PC-3 (cell line): Measurements from ENCODE around the gene SRP14. TPM values are rescaled to one million over a fixed set of nuclear protein-coding genes. Genes with fewer than 3 reads are reported as not detected.

Experiments used
- ATAC-seq: fragments of 200-7000 bp; cut with Tn5 transposase; 2 replicates; pipeline ENCODE4 v1.9.1; 2020; ENCODE audit warnings: mild to moderate bottlenecking, moderate library complexity
- BruUV-seq: library from RNA; stranded (reverse); fragments of 400-500 nt; replicated peaks from 2 replicates; lab custom pipeline; 2021; lab: Mats Ljungman, UMichigan
- CTCF ChIA-PET: fragments of 300-600 bp; sonication (Branson Sonifier 250); formaldehyde crosslinking; loops from one replicate; lab custom pipeline; 2022; ENCODE audit warnings: antibody characterized with exemption; lab: Charles Lee
- POLR2A ChIA-PET: fragments of 300-600 bp; sonication (Branson Sonifier 250); formaldehyde crosslinking; loops from one replicate; lab custom pipeline; 2022; ENCODE audit warnings: antibody characterized with exemption; ENCODE audit not compliant: unreplicated experiment; lab: Charles Lee
- DNase-seq: peaks from one replicate; pipeline ENCODE4 v3.0.0-alpha.2; 2015
- H2AFZ ChIP-seq: fragments of 300-600 bp; sonication (generic); 2 replicates; pipeline ENCODE4 v1.6.0; 2016; ENCODE audit warnings: antibody characterized with exemption, low read length
- H3F3A ChIP-seq: fragments of 300-600 bp; sonication (generic); one replicate; pipeline ENCODE4 v1.6.0; 2017; ENCODE audit warnings: antibody characterized with exemption, low read length, control low read depth, mild to moderate bottlenecking; ENCODE audit not compliant: unreplicated experiment
- H3K27ac ChIP-seq: fragments of 300-600 bp; sonication (generic); 2 replicates; pipeline ENCODE4 v1.5.1; 2016; ENCODE audit warnings: mild to moderate bottlenecking, low read length
- H3K27me3 ChIP-seq: fragments of 300-600 bp; sonication (generic); 2 replicates; pipeline ENCODE4 v1.6.1; 2016; ENCODE audit warnings: low read length, mixed read lengths
- H3K36me3 ChIP-seq: fragments of 300-600 bp; sonication (generic); 2 replicates; pipeline ENCODE4 v1.6.1; 2016; ENCODE audit warnings: low read depth, mixed run types, low read length, mixed read lengths
- H3K4me1 ChIP-seq: fragments of 300-600 bp; sonication (generic); 2 replicates; pipeline ENCODE4 v1.5.1; 2016; ENCODE audit warnings: low read length; ENCODE audit not compliant: insufficient read depth
- H3K4me2 ChIP-seq: fragments of 300-600 bp; sonication (generic); 2 replicates; pipeline ENCODE4 v1.6.0; 2016; ENCODE audit warnings: low read length
- H3K4me3 ChIP-seq: fragments of 300-600 bp; sonication (generic); 2 replicates; pipeline ENCODE4 v1.5.1; 2016; ENCODE audit warnings: mild to moderate bottlenecking, low read length, mixed read lengths
- H3K79me2 ChIP-seq: fragments of 300-600 bp; sonication (generic); 2 replicates; pipeline ENCODE4 v1.6.1; 2017; ENCODE audit warnings: low read length, mixed read lengths
- H3K9ac ChIP-seq: fragments of 300-600 bp; sonication (generic); 2 replicates; pipeline ENCODE4 v1.6.0; 2016; ENCODE audit warnings: mild to moderate bottlenecking, low read length
- H3K9me2 ChIP-seq: fragments of 300-600 bp; sonication (generic); replicated peaks from 2 replicates; pipeline ENCODE4 v1.6.1; 2016; ENCODE audit warnings: mixed run types, low read length, mixed read lengths
- H3K9me3 ChIP-seq: fragments of 300-600 bp; sonication (generic); 2 replicates; pipeline ENCODE4 v1.6.1; 2016; ENCODE audit warnings: low read length, mixed read lengths
- H4K20me1 ChIP-seq: fragments of 300-600 bp; sonication (generic); 2 replicates; pipeline ENCODE4 v1.6.1; 2016; ENCODE audit warnings: low read length, mixed read lengths
- CTCF ChIP-seq: fragments of 300-600 bp; sonication (generic); conservative IDR thresholded peaks from 2 replicates; pipeline ENCODE4 v1.5.1; 2017; ENCODE audit warnings: antibody characterized with exemption, low read depth, mild to moderate bottlenecking, low read length
- EZH2 ChIP-seq: fragments of 300-600 bp; sonication (generic); IDR thresholded peaks from one replicate; pipeline ENCODE4 v1.6.1; 2017; ENCODE audit warnings: antibody characterized with exemption, mild to moderate bottlenecking, low read length; ENCODE audit not compliant: unreplicated experiment
- EZH2phosphoT487 ChIP-seq: fragments of 300-600 bp; sonication (generic); IDR thresholded peaks from 2 replicates; pipeline ENCODE4 v1.6.1; 2018; ENCODE audit warnings: mild to moderate bottlenecking, antibody characterized with exemption, low read length, borderline replicate concordance
- intact Hi-C: fragments of 100-400 bp; cut with micrococcal nuclease; formaldehyde crosslinking; loops from 2 replicates; pipeline ENCODE4 v1.9.0; 2023
- total RNA-seq: library from RNA; depleted of rRNA; stranded (reverse); fragments of >200 nt; gene quantifications from 2 replicates; pipeline ENCODE4 v1.2.3, GENCODE V29; 2014

SRP14 gene
- total RNA-seq, 1 experiment from 2014 or later = 362 TPM

GRCh38 chr15:40002295-40002694, 36.7 kb downstream of the SRP14 start:
- Histone ChIP-seq H4K20me1 (no peaks in the 10 kb centered on the region), H3K4me2 (no peak overlapping the region), H3K79me2 (no peaks in the 10 kb centered on the region), H3K4me1 (peaks cover 19% of the 10 kb centered on the region), H3K4me3 (no peak overlapping the region), H3F3A (no peaks in the 10 kb centered on the region), H3K9me3 (no peaks in the 10 kb centered on the region), H3K9me2 (no peaks in the 10 kb centered on the region), H3K9ac (no peak overlapping the region), H3K36me3 (peaks cover 49% of the 10 kb centered on the region), H3K27me3 (no peaks in the 10 kb centered on the region), H2AFZ (no peak overlapping the region), H3K27ac (no peak overlapping the region)
- ATAC-seq (no peak), DNase-seq (peak; percentile 18)
- no peak for TF ChIP-seq CTCF
- TF ChIP-seq EZH2phosphoT487 = no peak
- TF ChIP-seq EZH2 = no peak
- ChIA-PET CTCF (no interaction called here), POLR2A (interaction anchor here (0.7 kb wide), 1 partner anchor 39 kb away, joined by 3 read pairs; no protein-coding TSS in a partner anchor)
- intact Hi-C loops = no loop called here
- no TSS peak for BruUV-seq

GRCh38 chr15:39999538-40000200, 39.3 kb downstream of the SRP14 start:
- ChIA-PET POLR2A (no interaction called here), CTCF (no interaction called here)
- Histone ChIP-seq H3K9me3 (no peaks in the 10 kb centered on the region), H4K20me1 (no peaks in the 10 kb centered on the region), H3K9me2 (no peaks in the 10 kb centered on the region), H3K36me3 (peaks cover 48% of the 10 kb centered on the region), H3K27me3 (no peaks in the 10 kb centered on the region), H3F3A (no peaks in the 10 kb centered on the region), H3K27ac (no peak overlapping the region), H2AFZ (no peak overlapping the region), H3K79me2 (no peaks in the 10 kb centered on the region), H3K4me1 (peaks cover 18% of the 10 kb centered on the region), H3K4me2 (no peak overlapping the region), H3K4me3 (no peak overlapping the region), H3K9ac (no peak overlapping the region)
- TF ChIP-seq EZH2 (no peak), EZH2phosphoT487 (no peak), CTCF (no peak)
- intact Hi-C loops = no loop called here
- ATAC-seq (no peak), DNase-seq (no peak)
- no TSS peak for BruUV-seq

GRCh38 chr15:39998511-39999077, 40.4 kb downstream of the SRP14 start:
- intact Hi-C loops = no loop called here
- ChIA-PET POLR2A (no interaction called here), CTCF (no interaction called here)
- peaks cover 16% of the 10 kb centered on the region for H3K4me1 ChIP-seq
- no peak overlapping the region for H3K27ac ChIP-seq
- no peak overlapping the region for H3K4me3 ChIP-seq
- ATAC-seq (no peak), DNase-seq (no peak)
- H2AFZ ChIP-seq = no peak overlapping the region
- no peak overlapping the region for H3K4me2 ChIP-seq
- TF ChIP-seq EZH2 (no peak), CTCF (no peak), EZH2phosphoT487 (no peak)
- BruUV-seq = no TSS peak
- H3K36me3 ChIP-seq = peaks cover 42% of the 10 kb centered on the region
- H3K9ac ChIP-seq = no peak overlapping the region
- no peaks in the 10 kb centered on the region for H4K20me1 ChIP-seq
- no peaks in the 10 kb centered on the region for H3K9me2 ChIP-seq
- no peaks in the 10 kb centered on the region for H3F3A ChIP-seq
- no peaks in the 10 kb centered on the region for H3K79me2 ChIP-seq
- H3K27me3 ChIP-seq = no peaks in the 10 kb centered on the region
- H3K9me3 ChIP-seq = no peaks in the 10 kb centered on the region
